ENCODE results near the gene CROCC.

DNA sequence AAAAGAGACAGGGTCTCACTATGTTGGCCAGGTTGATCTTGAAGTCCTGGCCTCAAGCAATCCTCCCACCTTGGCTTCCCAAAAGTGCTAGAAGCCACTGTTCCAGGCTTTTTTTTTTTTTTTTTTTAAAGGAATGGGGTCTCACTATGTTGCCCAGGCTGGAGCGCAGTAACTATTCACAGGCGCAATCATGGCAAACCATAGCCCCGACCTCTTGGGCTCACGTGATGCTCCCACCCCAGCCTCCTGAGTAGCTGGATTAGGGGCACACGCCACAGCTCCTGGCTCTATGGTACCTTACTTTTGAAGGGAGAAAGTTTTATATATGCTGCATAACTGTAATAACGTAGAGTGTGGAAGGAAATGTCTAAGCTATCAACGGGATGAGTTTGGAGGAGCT, 95.7 kb downstream of the CROCC start:
- TF ChIP-seq, protein P1, sequence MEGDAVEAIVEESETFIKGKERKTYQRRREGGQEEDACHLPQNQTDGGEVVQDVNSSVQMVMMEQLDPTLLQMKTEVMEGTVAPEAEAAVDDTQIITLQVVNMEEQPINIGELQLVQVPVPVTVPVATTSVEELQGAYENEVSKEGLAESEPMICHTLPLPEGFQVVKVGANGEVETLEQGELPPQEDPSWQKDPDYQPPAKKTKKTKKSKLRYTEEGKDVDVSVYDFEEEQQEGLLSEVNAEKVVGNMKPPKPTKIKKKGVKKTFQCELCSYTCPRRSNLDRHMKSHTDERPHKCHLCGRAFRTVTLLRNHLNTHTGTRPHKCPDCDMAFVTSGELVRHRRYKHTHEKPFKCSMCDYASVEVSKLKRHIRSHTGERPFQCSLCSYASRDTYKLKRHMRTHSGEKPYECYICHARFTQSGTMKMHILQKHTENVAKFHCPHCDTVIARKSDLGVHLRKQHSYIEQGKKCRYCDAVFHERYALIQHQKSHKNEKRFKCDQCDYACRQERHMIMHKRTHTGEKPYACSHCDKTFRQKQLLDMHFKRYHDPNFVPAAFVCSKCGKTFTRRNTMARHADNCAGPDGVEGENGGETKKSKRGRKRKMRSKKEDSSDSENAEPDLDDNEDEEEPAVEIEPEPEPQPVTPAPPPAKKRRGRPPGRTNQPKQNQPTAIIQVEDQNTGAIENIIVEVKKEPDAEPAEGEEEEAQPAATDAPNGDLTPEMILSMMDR (IDR thresholded peaks at IDR 0.05; ENCODE audit: low read length): no peak
- no peak for TF ChIP-seq EZH2 (optimal IDR thresholded peaks at IDR 0.05; ENCODE audit: low read depth, low read length)
- TF ChIP-seq EZH2phosphoT487 (IDR thresholded peaks at IDR 0.05; ENCODE audit: low read length): no peak

Data from MM.1S (cell line).